CD1c-positive myeloid dendritic cell (primary cell): Measurements from ENCODE around the gene CROT.

Experiments
- DNase-seq: peaks from one replicate; pipeline ENCODE4 v3.0.0-alpha.2; 2016; ENCODE audit errors: extremely low spot score

The CROT gene

GRCh38 chr7:87413951-87414793, 68.7 kb downstream of the CROT start:
- no peak for DNase-seq

- no peak for DNase-seq
Observed at GRCh38 chr7:87414794-87415188, 69.3 kb downstream of the CROT start.

- peak; percentile 74 for DNase-seq
Observed at GRCh38 chr7:87416682-87417587, 71.5 kb downstream of the CROT start.

- no peak for DNase-seq
Observed at GRCh38 chr7:87420173-87420572, 74.7 kb downstream of the CROT start.

- no peak for DNase-seq
Observed at GRCh38 chr7:87424075-87424474, 78.6 kb downstream of the CROT start.

- DNase-seq, result no peak
Observed at GRCh38 chr7:87426160-87426559, 80.7 kb downstream of the CROT start.

- DNase-seq, result peak; percentile 54
Observed at GRCh38 chr7:87427288-87427687, 81.8 kb downstream of the CROT start.

- DNase-seq, result no peak
Observed at GRCh38 chr7:87432536-87432935, 87.1 kb downstream of the CROT start.

GRCh38 chr7:87435546-87435945, 90.1 kb downstream of the CROT start:
- DNase-seq, result no peak

- peak; percentile 49 for DNase-seq
Observed at GRCh38 chr7:87445897-87446296, 100.4 kb downstream of the CROT start.

GRCh38 chr7:87447116-87447635, 101.7 kb downstream of the CROT start:
- no peak for DNase-seq

GRCh38 chr7:87448388-87448787, 102.9 kb downstream of the CROT start:
- no peak for DNase-seq
